Ramos (cell line): ENCODE results near the gene ITGB2.
"Not testable (repeated sequence)": the region's sequence is repeated elsewhere in the genome, so short reads cannot be mapped to it uniquely, and the experiment has no call there.

Source experiments
- in situ Hi-C: fragments of 300-500 bp; cut with MboI; formaldehyde crosslinking; loops from one replicate; pipeline ENCODE4 v1.14.3; 2022; ENCODE audit warnings: low sequenced_read_pairs; ENCODE audit not compliant: unreplicated experiment

ITGB2 gene

DNA sequence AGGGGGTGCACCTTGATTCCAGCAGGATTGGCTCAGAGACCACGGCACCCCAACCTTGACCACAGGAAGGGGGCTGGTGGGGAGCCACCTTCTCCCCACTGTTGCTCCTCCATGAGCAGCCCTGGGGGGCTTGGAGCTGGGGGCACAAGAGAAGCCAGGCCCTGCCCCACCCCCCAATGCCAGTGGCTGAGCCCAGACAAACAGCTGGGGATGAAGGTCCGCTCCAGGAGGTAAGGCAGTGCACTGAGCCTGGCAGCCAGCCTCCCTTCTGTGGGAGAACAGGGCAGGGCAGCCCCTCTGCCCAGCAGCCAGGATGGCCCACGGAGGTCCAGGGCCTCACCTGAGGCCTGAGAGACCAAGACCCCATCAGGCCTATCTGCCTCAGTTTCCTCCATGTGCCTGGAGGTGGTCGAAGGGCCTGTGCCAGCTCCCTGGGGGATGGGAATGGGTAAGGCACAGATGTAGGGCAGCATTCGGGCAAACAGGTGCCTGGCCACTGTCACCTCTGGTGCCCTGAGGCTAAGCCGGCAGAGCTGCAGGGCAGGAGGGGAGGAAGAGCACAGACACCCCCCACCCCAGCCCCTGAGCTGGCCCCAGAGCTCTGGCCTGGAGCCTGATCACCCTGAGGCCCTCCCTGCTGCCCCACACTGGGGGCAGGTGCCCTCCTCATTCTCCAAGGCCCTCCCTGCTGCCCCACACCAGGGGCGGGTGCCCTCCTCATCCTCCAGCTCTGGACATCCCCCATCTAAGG is 7.1 kb downstream of the ITGB2 start:
- in situ Hi-C loops = no loop called here

DNA sequence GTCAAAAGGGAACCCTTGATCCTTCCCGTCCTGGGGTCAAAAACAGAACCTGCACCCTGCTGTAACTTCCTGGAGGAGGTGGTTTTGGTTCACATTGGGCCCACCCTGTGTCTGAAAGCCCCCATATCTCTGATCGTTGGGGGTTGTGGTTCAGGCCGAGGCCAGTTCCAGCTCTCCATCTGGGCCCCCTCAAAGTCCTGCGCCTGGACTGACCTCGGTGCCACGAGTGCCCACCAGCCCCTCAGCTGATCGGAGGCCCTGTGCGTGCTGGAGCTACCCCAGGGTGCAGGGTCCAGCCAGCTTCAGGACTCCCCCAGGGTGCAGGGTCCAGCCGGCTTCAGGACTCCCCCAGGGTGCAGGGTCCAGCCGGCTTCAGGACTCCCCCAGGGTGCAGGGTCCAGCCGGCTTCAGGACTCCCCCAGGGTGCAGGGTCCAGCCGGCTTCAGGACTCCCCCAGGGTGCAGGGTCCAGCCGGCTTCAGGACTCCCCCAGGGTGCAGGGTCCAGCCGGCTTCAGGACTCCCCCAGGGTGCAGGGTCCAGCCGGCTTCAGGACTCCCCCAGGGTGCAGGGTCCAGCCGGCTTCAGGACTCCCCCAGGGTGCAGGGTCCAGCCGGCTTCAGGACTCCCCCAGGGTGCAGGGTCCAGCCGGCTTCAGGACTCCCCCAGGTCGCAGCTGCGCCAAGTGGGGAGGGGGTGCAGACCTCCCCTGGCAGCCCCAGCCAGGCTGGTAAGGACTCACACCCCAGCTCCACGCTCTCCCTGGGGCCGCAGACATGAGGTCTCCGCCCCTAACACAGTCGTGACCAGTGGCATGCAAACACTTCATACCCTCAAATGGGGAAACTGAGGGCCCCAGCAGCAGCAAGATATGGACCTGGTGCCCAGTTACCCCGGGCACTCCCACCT is 7.9 kb downstream of the ITGB2 start:
- in situ Hi-C loops = not testable (repeated sequence)

DNA sequence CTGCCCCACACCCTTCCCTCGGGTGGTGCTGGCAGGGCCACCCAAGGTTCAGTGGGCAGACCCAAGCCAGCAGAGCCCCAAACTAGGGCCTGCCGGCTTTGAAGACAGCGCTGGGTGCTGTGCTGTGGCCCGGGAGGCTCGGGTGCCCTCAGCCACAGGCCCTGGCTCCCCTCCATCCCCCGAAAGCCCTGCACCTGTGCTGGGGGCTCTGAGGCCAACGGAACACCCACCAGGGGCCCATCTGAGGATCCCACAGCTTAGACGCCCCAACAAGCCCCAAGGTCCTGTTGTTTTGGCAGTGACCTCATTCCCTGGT is 8.6 kb downstream of the ITGB2 start:
- in situ Hi-C loops = no loop called here

DNA sequence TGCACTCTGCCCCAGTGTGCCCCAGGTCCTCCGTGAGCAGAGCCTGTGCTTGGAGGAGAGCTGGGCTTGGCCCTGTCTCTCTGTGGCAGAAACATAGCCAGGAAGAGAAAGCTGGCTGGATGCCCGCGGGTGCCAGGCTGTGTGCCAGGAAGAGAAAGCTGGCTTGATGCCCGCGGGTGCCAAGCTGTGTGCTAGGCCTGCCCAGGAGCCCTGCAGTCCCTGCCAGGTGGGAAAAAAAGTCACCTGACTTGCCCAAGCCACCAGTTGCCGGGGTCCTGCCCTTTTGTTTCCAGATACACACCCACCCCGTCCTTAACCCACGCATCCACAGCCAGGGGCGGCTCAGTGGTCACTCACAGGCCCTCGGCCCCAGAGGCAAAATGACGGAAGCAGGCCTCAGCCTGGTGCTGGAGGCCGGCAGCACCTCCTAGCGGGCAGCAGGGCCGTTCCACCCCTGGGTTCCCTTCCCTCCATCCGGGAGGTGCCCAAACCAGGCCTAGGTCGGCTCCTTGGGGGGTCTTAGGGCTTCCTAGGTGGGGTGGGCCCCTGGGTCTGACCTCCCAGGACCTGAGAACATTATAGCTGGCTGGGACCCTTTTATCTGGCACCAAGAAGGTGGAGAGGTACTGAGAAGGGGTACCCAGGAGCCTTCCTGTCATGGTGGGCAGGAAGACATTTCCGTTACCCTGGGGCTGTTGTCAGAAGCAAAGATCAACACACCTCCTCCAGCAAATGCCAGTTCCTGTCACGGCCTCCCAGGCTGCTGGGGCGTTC is 9.1 kb downstream of the ITGB2 start:
- in situ Hi-C loops = no loop called here

DNA sequence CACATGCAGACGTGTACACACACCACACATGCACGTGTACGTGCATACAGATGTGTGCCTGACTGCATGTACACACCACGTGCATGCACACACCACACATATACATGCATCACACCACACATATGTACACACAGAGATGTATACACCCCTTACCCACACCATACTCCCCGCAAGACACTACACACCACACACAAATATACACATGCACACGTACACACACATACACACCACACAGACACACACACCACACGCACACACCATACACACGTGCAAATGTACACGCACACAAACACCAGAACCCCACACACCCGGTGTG is 9.7 kb downstream of the ITGB2 start:
- in situ Hi-C loops = no loop called here

DNA sequence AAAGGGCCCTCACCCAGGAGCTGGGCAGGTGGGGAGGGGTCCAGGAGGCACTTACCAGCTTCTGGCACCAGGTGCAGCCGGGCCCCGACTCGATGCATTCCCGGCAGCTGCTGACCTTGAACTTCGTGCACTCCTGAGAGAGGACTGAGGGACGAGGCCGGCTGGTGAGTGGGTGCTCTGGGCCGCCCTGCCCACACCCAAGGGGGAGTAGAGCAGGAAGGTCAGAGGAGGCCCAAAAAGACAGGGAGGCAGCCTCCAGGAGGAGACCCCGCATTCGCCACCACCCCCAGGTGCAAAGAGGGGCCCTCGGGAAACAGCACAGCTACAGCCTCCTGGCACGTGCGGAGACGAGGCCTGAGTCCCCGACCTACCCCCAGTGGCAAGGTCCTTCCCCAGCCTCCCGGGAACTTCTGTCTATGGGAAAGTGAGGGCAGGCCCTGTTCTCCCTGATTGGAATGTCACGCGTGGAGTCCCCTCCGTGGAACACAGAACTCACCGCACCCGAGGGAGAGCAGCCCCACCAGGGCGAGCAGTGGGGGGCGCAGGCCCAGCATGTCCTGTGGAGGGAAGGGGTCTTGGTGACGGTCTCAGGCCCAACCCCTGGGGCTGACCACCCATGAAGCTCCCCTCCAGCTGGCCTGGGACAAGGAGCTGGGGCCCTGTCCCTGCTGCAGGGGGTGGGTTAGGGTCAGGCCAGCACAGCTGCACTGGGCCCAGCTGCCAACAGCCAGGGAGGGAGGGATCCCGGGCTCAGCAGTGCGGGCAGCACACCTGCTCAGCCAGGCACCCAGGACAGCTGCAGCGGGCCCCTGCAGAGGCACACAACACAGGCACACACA is 10.3 kb downstream of the ITGB2 start:
- in situ Hi-C loops = no loop called here

DNA sequence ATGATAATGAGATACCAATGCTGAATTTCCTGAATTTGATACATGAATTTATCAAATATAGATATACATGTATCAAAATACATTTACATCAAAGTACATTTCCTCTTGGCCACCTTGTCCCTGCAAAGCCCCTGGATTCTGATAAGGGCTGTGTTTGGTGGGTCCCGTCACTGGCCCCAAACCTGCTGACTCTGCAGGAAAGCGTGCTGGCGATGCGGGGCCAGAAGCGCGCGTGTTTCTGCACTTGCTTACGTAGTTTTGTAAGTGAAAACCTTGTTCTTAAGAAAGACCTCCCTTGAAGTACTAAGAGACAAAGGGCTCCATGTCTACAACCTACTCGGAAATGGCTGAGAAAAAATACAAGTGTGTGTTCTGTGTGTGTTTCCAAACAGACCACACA is 11.0 kb downstream of the ITGB2 start:
- in situ Hi-C loops = no loop called here

DNA sequence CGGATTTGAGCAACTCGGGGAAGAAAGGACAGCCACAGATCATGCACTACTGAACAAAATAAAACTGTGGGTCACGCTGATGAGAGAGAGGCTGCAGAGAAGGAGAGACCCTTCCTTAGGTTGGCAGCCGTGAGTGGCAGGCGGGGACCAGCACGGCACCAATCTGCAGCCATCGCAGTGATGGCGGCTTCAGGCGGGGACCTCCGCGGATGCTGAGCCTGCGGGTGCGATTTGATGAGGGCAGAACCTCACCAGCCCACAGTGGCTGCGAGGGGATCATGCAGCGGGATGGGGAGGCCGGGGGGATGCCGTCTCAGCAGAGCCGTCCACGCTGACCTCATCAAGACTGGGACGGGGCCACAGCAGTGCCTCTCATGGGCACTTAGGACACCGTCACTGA is 11.8 kb downstream of the ITGB2 start:
- in situ Hi-C loops = no loop called here

DNA sequence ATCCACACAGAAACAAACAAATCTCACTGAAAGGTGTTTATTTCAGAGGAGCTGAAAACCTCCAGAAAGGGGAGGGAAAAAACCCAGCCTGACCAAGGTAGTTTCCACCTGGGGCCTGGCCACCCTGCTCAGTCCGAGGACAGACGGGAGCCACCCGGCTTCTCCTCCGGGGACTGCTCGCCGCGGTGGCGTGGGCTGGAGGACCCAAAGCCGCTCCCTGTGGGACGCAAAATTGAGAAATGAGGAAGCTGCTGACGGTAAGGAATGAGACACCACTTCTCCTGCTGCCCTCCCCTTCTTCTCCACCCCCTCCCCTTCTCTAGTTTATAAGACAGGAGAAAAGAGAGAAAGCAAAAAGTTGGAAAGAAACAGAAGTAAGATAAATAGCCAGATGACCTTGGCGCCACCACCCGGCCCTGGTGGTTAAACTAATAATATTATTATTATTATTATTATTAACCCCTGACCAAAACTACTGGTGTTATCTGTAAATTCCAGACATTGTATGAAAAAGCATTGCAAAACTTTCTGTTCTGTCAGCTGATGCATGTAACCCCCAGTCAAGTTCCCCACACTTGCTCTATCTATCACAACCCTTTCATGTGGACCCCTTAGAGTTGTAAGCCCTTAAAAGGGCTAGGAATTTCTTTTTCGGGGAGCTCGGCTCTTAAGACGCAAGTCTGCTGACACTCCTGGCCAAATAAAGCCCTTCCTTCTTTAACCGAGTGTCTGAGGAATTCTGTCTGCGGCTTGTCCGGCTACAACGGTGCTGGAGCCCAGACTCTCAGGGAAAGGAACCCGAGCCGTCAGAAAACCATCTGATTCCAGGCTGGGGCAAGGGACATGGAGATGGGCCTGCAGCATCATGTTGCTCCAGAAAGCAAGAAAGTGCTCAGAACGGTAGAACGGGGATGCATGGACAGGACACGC is 12.5 kb downstream of the ITGB2 start:
- in situ Hi-C loops = no loop called here

DNA sequence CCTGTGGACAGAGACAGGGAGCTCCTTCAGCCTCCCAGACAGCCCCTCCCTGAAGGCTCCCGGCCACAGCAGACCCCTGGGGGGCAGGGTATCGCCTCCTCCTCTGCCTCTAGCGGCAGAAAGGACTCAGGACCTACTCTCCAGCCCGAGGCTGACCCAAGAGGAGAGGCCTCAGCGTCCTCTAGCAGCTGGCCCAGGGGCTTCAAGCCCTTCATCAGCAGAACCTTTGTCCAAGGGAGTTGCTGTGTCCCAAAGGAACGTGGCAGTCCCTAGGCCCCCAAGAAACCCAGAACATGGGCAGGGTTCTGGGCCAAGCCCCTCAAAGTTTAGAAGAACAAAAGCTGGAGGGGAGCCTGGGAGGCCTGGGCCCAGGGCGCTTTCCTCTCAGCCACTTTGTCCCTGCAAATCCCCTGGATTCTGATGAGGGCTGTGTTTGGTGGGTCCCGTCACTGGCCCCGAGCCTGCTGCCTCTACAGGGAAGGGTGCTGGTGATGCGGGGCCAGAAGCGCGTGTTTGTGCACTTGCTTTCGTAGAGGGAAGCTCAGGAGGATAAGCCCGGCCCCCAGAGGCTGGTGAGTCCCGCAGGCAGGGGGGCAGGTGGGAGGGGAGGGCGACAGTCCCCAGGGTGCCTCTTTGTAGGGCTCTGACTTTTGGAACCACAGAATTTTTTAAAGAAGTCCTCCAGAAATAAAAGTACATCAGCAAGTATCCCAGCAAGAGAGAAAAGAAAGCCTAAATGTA is 13.3 kb downstream of the ITGB2 start:
- in situ Hi-C loops = no loop called here

DNA sequence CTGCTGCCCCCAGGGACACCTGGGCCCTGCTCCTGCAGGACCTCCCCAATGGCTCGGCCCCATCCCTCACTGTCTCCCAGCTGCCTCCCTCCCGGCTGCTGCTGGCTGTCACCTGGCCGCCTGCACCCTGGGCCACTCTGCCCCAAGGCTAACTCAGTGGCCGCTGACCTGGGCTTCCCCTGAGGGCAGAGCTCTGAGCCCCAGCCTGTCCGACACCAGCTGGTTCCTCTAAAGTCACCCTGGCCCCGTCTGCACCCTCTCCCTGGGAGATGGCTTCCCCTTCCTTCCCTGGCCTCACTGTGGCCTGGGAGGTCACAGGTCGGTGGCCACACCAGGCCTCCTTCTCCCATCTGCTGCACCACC is 15.0 kb downstream of the ITGB2 start:
- in situ Hi-C loops = no loop called here

DNA sequence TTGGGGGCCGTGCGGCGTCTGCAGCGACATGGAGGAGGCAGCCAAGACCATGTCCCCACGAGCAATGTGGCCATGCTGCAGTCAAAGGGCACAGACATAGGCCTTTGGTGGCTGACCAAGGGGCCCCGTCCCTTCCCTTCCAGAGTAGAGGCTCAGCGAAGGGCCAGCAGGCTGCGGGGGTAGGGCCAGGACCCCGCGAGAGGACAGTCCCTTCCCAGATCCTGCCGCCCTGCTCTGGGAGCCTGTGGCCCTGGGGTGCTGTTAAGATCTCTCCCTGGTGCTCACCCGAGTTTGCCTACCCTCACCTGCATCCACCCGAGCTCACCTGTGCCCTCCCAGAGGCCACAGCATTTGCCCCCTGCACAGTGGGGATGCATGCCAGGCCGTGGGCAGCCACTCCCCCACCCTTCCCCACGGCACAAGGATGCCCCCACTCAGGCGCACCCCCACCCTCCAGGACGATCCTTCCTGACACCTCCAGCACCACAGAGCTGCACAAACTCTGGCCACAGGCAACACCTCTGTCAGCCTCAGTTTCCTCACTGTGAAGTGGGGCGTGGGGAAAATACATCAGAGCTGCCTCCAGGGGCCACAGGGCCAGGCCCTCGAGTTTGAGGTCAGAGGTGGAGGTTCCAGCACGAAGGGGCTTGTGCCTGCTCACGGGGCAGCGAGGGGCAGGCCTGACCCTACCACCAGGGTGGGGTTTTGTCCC is 15.5 kb downstream of the ITGB2 start:
- in situ Hi-C loops = no loop called here

DNA sequence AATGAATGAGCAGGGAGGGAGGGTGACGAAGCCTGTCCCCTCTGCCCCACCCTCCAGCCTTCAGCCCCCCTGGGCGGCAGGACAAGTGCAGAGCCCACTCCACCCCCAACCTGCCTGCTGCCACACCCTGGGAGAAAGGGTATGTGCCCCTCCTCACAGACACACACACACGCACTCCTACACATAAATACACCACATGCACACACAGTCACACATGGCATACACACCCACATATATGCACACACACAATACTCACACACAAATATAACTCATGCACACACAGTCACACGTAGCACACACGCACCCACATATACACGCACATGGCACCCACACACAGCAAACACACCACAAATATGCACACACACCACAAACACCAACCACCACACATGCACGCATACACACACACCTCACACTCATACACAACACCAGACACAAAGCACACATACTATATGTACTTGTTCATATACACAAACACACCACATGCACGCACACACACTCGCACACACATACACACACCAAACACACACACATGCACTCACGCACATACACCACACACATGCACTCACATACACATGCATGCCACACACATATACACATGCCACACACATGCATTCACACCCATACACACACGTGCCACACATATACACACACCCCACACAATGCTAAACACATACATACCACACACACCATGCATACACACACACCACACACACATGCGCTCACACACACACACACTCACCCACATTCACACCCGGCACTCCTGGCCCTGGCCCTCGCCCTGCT is 16.4 kb downstream of the ITGB2 start:
- in situ Hi-C loops = no loop called here

DNA sequence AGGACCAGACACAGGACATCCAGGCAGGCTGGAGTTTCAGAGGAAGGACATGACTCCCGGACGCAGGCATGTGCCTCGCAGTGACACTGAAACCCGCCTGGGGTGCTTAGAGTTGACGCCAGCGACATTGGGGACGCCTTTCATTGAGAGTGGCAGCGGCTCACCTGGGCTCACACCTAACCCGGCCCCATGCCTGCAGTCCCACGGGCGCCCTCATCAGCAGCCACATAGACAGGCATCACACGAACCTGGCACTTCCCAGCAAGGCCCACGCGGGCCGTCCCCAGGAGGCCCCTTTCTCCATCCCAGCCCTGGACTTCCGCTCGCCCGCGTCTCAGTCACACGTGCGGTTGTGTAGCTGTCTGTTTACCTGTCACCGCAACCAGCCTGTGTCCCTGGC is 17.0 kb downstream of the ITGB2 start:
- in situ Hi-C loops = no loop called here

DNA sequence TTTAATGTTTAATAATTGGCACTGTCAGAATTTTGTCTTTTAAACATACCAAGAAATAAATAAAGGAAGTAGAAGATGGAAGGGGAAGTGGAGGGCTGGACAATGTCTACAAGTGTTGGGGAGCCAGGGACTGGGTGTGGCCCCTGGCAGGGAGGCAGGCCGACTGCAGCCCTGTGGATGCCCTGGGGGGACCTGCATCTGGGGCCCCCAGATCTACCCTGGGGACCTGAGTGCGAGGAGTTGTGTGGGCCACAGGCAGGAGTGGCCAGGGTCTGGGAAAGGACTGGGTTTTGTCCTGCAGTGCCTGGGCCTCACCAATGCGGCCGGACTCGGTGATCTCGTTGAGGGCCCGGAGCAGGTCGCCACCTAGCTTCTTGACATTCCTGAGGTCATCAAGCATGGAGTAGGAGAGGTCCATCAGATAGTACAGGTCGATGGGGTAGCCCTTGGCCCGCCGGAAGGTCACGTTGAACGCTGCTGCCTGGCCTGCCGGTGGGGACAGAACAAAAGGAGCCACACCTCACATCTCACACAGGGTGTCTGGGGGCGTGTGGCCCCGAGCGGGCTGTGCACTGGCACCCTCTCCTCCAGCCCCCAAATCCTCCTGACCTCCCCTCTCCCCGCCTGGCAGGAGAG is 17.5 kb downstream of the ITGB2 start:
- in situ Hi-C loops = no loop called here

DNA sequence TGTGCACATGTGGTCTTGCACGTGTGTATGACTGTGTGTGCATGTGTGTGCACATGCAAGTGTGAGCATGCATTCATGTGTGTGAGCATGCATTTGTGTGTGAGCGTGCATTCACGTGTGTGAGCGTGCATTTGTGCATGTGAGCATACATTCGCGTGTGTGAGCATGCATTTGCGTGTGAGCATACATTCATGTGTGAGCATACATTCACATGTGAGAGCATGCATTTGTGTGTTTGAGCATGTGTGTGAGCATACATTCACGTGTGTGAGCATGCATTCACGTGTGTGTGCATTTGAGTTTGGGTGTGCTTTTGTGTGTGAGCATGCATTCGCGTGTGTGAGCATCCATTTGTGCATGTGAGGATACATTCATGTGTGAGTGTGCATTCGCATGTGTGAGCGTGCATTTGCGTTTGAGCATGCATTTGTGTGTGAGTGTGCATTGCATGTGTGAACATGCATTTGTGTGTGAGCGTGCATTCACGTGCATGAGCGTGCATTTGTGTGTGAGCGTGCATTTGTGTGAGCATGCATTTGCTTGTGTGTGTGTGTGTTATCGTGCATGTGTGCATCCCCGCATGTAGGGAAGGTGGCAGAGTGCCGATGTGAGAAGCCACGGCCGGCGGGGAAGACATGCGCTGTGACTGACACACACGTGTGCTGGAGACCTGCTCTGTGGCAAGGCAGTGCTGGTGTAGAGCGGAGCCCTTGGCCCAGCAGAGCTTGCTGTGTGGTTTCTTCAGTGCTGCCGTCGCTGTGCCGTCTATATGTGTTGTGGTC is 18.2 kb downstream of the ITGB2 start:
- in situ Hi-C loops = no loop called here
